NK-92 (cell line): ENCODE measurements around the gene ATCAY.

Source experiments
- DNase-seq: peaks from one replicate; lab custom pipeline; 2025; ENCODE audit not compliant: unreplicated experiment; lab: John Stamatoyannopoulos, UW

Gene ATCAY

DNA sequence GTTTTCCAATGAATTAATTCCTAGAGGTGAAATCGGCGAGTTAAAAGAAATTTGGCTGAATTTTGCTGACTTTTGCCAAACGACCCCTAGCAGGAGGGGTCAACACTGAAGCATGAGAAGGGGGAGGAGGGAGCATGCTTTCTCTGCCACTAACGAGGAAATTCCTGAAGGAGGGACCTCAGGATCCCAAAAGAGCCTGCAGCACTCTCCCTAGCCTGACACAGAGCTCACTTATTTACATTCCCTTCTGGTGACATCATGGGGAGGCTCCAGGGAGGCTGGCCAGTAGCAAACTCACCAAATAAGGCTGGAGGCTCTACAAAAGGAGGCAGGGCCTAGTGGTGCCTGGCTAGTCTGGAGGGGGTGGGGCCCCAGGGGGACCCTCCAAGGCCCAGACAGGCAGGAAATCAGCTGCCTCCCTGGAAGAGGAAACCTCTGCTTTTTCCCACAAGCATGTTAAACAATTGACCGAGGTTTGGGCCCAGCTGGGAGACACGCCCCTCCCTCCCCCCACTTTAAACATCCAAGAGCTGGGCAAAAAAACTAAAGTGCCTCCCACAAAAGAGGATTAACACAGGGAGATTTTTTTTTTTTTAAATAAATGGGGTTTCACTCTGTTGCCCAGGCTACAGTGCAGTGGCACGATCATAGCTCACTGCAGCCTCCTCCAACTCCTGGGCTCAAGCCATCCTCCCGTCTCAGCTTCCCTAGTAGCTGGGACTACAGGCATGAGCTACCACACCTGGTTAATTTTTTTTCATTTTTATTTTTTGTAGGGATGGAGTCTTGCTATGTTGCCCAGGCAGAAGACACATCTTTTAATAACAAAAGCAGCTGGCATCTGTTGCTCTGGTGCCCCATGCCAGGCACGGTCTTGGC lies 88.3 kb downstream of the ATCAY start:
- no peak for DNase-seq

DNA sequence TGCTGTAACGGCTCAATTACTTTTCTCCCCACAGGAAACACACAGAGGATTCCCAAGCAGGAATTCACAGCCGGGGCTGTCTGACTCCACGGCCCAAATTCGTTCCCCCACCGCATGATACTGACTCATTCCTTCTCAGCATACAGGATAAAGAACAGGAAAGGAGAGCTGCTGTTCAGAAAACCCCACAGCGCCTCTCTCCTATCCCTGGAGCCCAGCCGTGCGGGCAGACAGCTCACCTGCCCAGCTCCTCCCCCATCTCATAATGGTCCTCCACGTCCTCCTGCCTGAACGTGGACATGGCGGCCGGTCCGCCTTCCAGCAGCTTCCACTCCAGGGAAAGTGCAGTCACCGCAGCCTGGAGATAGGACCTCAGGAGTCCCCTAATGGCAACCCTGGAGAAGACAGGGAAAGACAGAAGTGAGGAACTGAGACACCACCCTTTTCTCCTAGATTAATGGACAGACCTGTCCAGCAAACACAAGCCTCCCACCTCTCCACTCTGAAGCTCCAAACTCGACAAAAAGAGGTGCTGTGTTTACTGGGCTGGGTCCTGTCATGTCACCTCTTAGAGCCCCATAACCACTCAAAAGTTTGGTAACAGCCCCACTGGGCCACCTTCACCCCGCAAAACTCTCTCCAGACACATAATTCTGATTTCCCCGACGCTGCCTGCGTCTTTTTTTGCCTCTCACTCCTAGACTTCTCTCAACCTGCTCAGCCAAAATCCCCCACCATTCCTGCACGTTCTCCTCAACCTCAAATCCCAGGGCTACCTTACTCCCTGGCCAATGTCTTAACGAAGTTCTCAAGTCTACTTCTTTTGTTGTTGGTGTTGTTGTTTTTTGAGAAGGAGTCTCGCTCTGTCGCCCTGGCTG lies 89.2 kb downstream of the ATCAY start:
- no peak for DNase-seq

DNA sequence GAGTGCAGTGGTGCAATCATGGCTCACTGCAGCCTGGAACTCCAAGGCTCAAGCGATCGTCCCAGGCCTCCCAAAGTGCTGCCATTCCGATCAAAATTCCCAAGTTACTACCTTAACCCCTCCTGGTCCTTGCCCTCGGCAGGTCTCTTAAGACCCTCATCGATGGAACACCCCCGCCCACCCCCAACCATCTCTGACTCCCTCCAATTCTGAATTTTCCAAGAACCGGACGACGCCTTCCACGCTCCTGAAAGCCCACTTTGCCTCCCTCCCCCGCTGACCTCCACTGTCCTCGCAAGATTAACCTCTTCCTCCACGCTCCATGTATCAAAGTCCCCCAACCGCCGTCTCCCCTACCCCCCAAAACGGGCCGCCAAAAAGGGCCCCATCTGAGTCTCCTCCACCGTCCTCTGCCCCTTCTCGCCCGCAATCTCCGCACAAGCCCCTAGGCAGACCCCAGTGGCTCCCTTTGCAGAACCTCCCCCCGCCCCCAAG lies 89.9 kb downstream of the ATCAY start:
- no peak for DNase-seq

DNA sequence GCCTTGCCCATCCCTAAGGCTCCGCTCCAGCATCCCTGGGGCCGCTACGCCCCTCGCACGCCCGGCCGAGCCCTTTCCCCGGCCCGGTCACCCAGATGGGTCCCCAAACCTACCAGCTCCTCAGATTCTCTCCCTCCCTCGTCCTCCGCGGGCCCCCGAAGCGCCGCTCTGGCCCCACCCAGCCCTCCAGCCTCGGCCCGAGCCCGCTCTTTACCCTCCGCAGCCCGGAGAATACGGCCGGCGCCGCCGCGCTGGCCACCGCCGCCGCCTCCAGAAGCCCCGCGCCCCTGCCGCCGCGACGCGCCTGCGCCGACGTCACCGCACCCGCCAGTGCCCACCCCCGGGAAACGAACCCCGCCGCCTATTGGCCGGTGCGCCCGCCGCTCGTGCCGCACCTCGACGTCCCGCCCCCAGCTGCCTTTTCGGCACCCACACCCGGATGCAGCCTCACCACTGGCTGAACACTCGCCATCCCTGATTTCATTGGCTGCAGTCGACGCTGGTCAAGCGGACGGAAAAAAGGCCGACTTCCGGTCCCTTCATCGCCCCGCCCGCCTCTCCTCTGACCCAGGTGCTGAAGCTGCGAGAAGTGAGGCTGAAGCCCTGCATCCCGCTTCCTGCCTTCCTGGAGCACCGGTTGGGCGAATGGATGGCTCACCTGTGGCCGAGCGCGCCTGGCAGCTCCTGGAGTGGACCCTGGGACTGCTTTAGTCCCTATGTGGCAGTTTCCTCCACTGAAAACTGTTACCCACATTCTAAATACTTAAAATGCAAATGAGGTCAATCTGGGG lies 90.5 kb downstream of the ATCAY start, which contains the start of gene DAPK3:
TSS of gene DAPK3 (minus strand) at position 292 of the 791 bp plus-strand sequence. CDS start 1,364 bp downstream, outside the sequence.
- DNase-seq = peak; percentile 55

DNA sequence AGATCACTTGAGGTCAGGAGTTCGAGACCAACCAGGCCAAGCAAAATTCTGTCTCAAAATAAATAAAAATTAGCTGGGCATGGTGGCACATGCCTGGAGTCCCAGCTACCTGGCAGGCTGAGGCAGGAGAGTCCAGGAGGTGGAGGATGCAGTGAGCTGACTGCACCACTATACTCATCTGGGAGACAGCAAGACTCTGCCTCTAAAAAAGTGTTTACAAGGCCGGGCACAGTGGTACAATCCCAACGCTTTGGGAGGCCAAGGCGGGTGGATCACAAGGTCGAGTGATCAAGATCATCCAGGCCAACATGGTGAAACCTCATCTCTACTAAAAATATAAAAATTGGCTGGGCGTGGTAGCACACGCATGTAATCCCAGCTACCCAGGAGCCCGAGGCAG lies 94.7 kb downstream of the ATCAY start:
- no peak for DNase-seq

DNA sequence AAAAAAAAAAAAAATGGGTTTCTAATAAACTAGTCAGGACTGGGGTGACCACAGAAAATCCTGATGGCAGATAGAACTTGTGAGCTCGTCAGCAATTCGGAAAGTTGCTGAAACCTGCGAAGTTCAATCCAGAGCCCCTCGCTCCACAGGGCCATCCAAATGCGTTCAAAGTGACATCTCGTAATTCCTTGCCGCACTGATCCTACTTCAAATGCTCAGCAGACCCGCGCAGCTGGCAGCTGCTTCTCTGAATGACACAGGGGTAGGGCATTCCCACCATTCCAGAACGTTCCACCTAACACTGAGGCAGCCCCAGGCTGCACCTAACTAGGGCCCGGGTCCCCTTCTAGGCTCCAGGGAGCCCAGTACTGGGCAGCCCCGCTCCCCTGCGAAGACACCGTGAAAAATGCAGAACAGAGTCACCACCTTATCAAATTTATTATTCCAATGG lies 95.2 kb downstream of the ATCAY start:
- no peak for DNase-seq

DNA sequence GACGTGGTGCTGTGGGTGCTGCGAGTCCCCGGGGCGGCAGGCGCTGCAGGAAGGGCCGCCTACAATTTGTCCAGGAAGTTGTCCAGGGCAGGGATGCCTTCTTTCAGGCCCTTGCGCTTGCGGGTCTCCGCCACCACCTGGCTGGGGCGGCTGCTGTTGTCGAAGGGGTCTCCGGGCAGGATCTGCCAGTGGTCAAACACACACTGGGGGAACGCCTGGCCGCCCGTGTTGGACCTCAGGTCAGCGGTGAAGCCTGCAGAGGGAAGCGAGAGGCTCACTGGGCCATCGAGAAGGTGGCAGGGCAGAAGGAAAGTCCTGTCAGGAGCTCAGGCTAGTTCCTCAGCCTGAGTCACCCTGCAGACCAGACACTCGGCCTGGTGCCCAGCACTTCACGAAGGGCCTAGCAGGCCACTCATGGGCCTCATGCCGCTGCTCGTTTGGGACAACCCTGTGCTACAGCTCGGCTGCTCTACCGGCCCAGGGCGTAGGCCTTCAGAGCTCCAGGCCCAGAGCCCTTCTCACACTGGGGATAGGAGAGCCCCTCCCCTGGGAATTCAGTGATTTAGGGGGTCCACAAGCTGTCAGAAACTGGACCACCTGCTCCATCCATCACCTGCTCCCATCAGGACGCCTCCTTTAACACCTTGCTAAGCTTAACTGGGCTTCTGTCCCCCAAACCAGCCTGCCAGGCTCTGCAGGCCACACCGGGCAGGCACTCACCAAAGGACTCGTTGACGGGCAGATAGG lies 96.2 kb downstream of the ATCAY start:
- no peak for DNase-seq
